ENCODE measurements around the gene ORAI3. TPM values are rescaled to one million over a fixed set of nuclear protein-coding genes. Genes with fewer than 3 reads are reported as not detected.

Gene ORAI3
- total RNA-seq, 1 donor from 2014 or later = 10.2 TPM

GRCh38 chr16:30903596-30903995 lies 45.3 kb upstream of the ORAI3 start:
- H4K20me1 ChIP-seq (ENCODE audit: low read depth) = no peaks in the 10 kb centered on the region
- Mint-ChIP-seq H3K36me3 (no peaks in the 10 kb centered on the region), H3K27me3 (ENCODE audit: insufficient read depth, low read depth) (peaks cover 8% of the 10 kb centered on the region), H3K27ac (no peak overlapping the region), H3K9me3 (no peaks in the 10 kb centered on the region), H3K4me3 (no peak overlapping the region), H3K4me1 (peaks cover 15% of the 10 kb centered on the region)
- no peak overlapping the region for H3K27ac ChIP-seq
- H3K79me2 ChIP-seq (ENCODE audit: low read depth) = no peaks in the 10 kb centered on the region
- DNase-seq (ENCODE audit: low spot score) = no peak
- no peaks in the 10 kb centered on the region for H3K36me3 ChIP-seq
- no peak overlapping the region for H3K4me3 ChIP-seq
- H3K4me1 ChIP-seq = no peaks in the 10 kb centered on the region
- no peak overlapping the region for H3K9ac ChIP-seq
- TF ChIP-seq CTCF (IDR thresholded peaks at IDR 0.05) (no peak), EZH2phosphoT487 (IDR thresholded peaks at IDR 0.05) (no peak), EZH2 (IDR thresholded peaks at IDR 0.05) (no peak)
- peaks cover 41% of the 10 kb centered on the region for H3F3A ChIP-seq (ENCODE audit: low read depth)
- H2AFZ ChIP-seq (replicated peaks) = no peak overlapping the region
- no peaks in the 10 kb centered on the region for H3K9me3 ChIP-seq (ENCODE audit: low read depth)
- peaks cover 13% of the 10 kb centered on the region for H3K27me3 ChIP-seq
- no peak overlapping the region for H3K4me2 ChIP-seq

GRCh38 chr16:30904114-30904780 lies 44.6 kb upstream of the ORAI3 start:
- no peak overlapping the region for H3K4me3 Mint-ChIP-seq
- H3K27me3 ChIP-seq = peaks cover 13% of the 10 kb centered on the region
- H3K27ac Mint-ChIP-seq = no peak overlapping the region
- peaks cover 44% of the 10 kb centered on the region for H3F3A ChIP-seq (ENCODE audit: low read depth)
- peaks cover 4% of the 10 kb centered on the region for H3K4me1 ChIP-seq
- peaks cover 6% of the 10 kb centered on the region for H3K27me3 Mint-ChIP-seq (ENCODE audit: insufficient read depth, low read depth)
- no peak overlapping the region for H3K4me2 ChIP-seq
- no peaks in the 10 kb centered on the region for H4K20me1 ChIP-seq (ENCODE audit: low read depth)
- H3K36me3 ChIP-seq = no peaks in the 10 kb centered on the region
- no peak overlapping the region for H3K4me3 ChIP-seq
- H2AFZ ChIP-seq (replicated peaks) = no peak overlapping the region
- H3K9ac ChIP-seq = no peak overlapping the region
- H3K36me3 Mint-ChIP-seq = no peaks in the 10 kb centered on the region
- H3K27ac ChIP-seq = no peak overlapping the region
- no peaks in the 10 kb centered on the region for H3K9me3 ChIP-seq (ENCODE audit: low read depth)
- H3K4me1 Mint-ChIP-seq = peaks cover 21% of the 10 kb centered on the region
- TF ChIP-seq CTCF (IDR thresholded peaks at IDR 0.05) (no peak), EZH2 (IDR thresholded peaks at IDR 0.05) (no peak), EZH2phosphoT487 (IDR thresholded peaks at IDR 0.05) (no peak)
- no peaks in the 10 kb centered on the region for H3K9me3 Mint-ChIP-seq
- no peaks in the 10 kb centered on the region for H3K79me2 ChIP-seq (ENCODE audit: low read depth)
- no peak for DNase-seq (ENCODE audit: low spot score)

DNA sequence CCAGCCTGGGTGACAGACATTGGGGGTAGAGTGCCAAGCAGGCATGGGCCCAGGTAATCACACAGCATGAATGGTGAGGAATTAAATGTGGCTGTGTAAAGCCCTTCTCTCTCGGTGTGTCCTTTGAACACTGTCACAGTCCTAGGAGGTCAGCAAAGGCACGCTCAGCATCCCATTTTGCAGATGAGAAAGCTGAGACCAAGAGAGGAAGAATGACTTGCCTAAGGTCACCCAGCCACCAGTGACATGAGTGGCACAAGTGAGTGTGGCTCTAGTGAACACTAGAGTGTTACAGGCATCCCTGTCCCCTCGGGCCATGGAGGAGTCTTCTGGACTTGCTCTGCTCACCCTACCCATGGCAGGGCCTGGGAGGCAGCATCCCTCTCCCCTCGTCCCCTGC lies 41.8 kb upstream of the ORAI3 start:
- no peaks in the 10 kb centered on the region for H3K36me3 ChIP-seq
- no peak overlapping the region for H3K4me2 ChIP-seq
- H3K9me3 ChIP-seq (ENCODE audit: low read depth) = no peaks in the 10 kb centered on the region
- Mint-ChIP-seq H3K36me3 (no peaks in the 10 kb centered on the region), H3K9me3 (no peaks in the 10 kb centered on the region), H3K27ac (no peak overlapping the region), H3K4me3 (no peak overlapping the region), H3K4me1 (peaks cover 31% of the 10 kb centered on the region), H3K27me3 (ENCODE audit: insufficient read depth, low read depth) (peaks cover 3% of the 10 kb centered on the region)
- H3K4me1 ChIP-seq = peaks cover 25% of the 10 kb centered on the region
- no peak for TF ChIP-seq EZH2phosphoT487 (IDR thresholded peaks at IDR 0.05)
- no peak for TF ChIP-seq EZH2 (IDR thresholded peaks at IDR 0.05)
- no peak for TF ChIP-seq CTCF (IDR thresholded peaks at IDR 0.05)
- H2AFZ ChIP-seq (replicated peaks) = no peak overlapping the region
- H3K27ac ChIP-seq = no peak overlapping the region
- peaks cover 30% of the 10 kb centered on the region for H3F3A ChIP-seq (ENCODE audit: low read depth)
- H3K79me2 ChIP-seq (ENCODE audit: low read depth) = no peaks in the 10 kb centered on the region
- no peak for DNase-seq (ENCODE audit: low spot score)
- H3K4me3 ChIP-seq = no peak overlapping the region
- no peaks in the 10 kb centered on the region for H3K27me3 ChIP-seq
- no peak overlapping the region for H3K9ac ChIP-seq
- no peaks in the 10 kb centered on the region for H4K20me1 ChIP-seq (ENCODE audit: low read depth)
